Lower lobe of right lung (tissue), 2 donors: Measurements from ENCODE around the gene FAM107B. TPM values are rescaled to one million over a fixed set of nuclear protein-coding genes. Genes with fewer than 3 reads are reported as not detected.
"Not testable (repeated sequence)": the region's sequence is repeated elsewhere in the genome, so short reads cannot be mapped to it uniquely, and the experiment has no call there.

Experiments used
- ATAC-seq, 2 donors: fragments of 200-7000 bp; cut with Tn5 transposase; one replicate each; pipeline ENCODE4 v1.9.1; 2020 to 2022; ENCODE audit warnings: mild to moderate bottlenecking in 2 of 2, moderate library complexity in 2 of 2
- DNase-seq: peaks from one replicate; pipeline ENCODE4 v3.0.0-alpha.2; 2020
- H3K27ac ChIP-seq: fragments of 200-600 bp; one replicate; pipeline ENCODE4 v1.8.0; 2022
- H3K27me3 ChIP-seq: fragments of 200-600 bp; one replicate; pipeline ENCODE4 v1.8.0; 2022; ENCODE audit warnings: low read depth
- H3K36me3 ChIP-seq: fragments of 200-600 bp; one replicate; pipeline ENCODE4 v1.8.0; 2022; ENCODE audit warnings: mild to moderate bottlenecking
- H3K4me1 ChIP-seq: fragments of 200-600 bp; one replicate; pipeline ENCODE4 v1.8.0; 2022
- H3K4me3 ChIP-seq: fragments of 200-600 bp; one replicate; pipeline ENCODE4 v1.8.0; 2022; ENCODE audit warnings: mild to moderate bottlenecking
- H3K9me3 ChIP-seq: fragments of 200-600 bp; one replicate; pipeline ENCODE4 v1.8.0; 2022
- intact Hi-C: fragments of 100-400 bp; cut with DNase I; formaldehyde crosslinking; loops from one replicate; pipeline ENCODE4 v1.11.0; 2022
- total RNA-seq: library from RNA; stranded (reverse); fragmentation: NEBNext Ultra II Directional; extraction: Animal tissue kit (Norgen Biotek cat#: 25700); gene quantifications from one replicate; pipeline ENCODE4 v1.2.1, GENCODE V29; 2021
- TF ChIP-seq, protein P1 (sequence below): fragments of 200-600 bp; IDR thresholded peaks from one replicate; pipeline ENCODE4 v1.8.0; 2022; ENCODE audit warnings: antibody characterized with exemption, mild to moderate bottlenecking
- donor health status: DM: no; HTN: yes; CAD: no; lungs with severe emphysema.

The FAM107B gene
- total RNA-seq, 1 donor from 2014 or later: 75.4 TPM

DNA sequence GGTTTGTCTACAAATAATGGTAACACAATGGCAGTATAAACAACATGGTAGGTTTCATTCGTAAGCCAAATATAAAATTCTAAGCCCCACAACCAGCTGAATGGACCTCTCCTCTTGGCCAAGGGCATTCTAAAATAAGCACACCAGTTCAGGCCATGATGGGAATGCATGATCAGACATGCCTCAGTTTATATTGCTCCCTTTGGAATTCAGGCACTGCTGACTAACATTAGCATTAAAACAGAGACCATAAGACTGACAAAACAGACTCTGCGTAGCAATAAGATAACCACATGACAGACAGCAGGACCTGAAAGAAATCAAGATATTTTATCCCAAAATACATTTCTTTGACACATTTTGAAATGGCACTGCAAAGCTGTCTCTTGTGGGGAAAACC is 125.8 kb downstream of the FAM107B start:
- Histone ChIP-seq H3K4me1 (peaks cover 24% of the 10 kb centered on the region), H3K27ac (peak overlapping the region; percentile 70), H3K27me3 (no peaks in the 10 kb centered on the region), H3K9me3 (no peaks in the 10 kb centered on the region), H3K4me3 (no peak overlapping the region), H3K36me3 (no peaks in the 10 kb centered on the region)
- intact Hi-C loops: no loop called here
- ATAC-seq: no peak
- no peak for DNase-seq
- TF ChIP-seq, protein P1, sequence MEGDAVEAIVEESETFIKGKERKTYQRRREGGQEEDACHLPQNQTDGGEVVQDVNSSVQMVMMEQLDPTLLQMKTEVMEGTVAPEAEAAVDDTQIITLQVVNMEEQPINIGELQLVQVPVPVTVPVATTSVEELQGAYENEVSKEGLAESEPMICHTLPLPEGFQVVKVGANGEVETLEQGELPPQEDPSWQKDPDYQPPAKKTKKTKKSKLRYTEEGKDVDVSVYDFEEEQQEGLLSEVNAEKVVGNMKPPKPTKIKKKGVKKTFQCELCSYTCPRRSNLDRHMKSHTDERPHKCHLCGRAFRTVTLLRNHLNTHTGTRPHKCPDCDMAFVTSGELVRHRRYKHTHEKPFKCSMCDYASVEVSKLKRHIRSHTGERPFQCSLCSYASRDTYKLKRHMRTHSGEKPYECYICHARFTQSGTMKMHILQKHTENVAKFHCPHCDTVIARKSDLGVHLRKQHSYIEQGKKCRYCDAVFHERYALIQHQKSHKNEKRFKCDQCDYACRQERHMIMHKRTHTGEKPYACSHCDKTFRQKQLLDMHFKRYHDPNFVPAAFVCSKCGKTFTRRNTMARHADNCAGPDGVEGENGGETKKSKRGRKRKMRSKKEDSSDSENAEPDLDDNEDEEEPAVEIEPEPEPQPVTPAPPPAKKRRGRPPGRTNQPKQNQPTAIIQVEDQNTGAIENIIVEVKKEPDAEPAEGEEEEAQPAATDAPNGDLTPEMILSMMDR: no peak

DNA sequence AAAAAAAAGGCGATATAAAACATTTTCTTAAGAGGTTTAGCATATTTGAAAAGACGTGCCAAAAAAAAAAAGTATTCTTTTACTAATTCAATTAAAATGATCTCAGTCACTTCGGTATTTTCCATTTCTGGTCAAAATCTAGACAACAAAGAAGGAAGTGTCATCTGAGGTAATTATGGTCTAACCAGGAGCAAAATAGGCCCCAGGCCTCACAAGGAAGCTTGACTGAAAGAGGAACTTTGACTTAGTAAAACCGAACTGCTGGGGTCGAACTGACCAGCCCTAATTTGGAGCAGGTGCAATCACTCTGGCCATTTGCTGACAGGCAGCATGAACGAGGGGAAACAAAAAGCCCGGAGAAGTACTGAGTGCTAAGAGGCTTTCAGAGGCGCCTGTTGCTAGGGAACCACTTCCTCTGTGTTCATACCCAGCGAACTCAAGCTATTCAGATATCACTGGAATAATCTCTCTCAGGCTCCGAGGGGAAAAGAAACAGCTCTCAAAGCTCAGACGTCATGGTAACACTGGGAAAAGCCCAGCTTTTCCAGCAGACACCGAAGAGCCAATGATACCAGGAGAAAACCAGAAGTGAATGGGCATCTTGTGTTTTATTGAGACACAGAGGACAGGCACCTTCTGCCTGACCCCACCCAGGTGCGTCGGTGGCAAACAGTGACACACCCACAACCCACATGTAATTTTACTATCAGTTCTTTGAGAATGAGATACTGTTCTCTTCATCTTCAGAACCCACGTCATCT is 126.5 kb downstream of the FAM107B start:
- peaks cover 17% of the 10 kb centered on the region for H3K4me1 ChIP-seq
- peak; percentile 96 to 98 for ATAC-seq
- H3K9me3 ChIP-seq: no peaks in the 10 kb centered on the region
- no peaks in the 10 kb centered on the region for H3K27me3 ChIP-seq
- peak overlapping the region; percentile 70 for H3K27ac ChIP-seq
- TF ChIP-seq, protein P1: no peak
- H3K36me3 ChIP-seq: no peaks in the 10 kb centered on the region
- H3K4me3 ChIP-seq: no peak overlapping the region
- peak; percentile 66 for DNase-seq
- intact Hi-C loops: no loop called here

DNA sequence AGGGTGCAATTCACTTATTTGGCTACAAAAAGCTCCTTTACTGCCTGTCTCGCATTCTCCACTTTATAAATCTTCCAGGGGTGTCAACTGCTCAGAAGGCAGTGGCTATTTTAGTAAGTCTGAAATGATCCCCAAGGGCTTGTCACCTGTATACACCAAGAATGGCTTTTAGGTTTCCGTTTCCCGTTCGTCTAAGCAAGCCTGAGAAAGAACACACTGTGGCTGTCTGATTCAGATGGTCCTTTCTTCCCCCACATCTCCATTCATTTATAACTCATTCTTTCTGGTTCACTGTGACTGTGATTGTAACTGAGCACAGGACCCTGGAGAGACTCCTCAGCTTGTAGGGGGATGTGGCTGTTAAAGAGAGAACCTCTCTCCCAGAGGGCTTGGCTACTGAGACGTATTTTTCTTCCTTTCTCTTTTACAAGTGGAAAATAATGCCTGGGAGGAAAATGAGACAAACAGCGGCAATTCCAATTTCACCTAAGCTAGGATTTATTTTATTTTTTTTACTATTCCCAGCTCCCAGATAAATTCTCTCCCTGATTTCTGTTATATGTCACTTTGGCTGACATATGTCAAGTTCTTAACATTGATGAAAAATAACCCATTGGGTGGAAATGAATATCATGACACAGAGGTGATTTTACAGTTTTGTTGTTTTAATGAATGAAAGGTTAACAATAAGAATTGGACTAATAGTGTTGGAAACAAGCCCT is 129.3 kb downstream of the FAM107B start:
- no peak overlapping the region for H3K4me3 ChIP-seq
- no peaks in the 10 kb centered on the region for H3K27me3 ChIP-seq
- H3K4me1 ChIP-seq: peaks cover 12% of the 10 kb centered on the region
- H3K9me3 ChIP-seq: no peaks in the 10 kb centered on the region
- ATAC-seq (no peak), DNase-seq (no peak)
- no peak overlapping the region for H3K27ac ChIP-seq
- TF ChIP-seq, protein P1: no peak
- intact Hi-C loops: no loop called here
- H3K36me3 ChIP-seq: no peaks in the 10 kb centered on the region

DNA sequence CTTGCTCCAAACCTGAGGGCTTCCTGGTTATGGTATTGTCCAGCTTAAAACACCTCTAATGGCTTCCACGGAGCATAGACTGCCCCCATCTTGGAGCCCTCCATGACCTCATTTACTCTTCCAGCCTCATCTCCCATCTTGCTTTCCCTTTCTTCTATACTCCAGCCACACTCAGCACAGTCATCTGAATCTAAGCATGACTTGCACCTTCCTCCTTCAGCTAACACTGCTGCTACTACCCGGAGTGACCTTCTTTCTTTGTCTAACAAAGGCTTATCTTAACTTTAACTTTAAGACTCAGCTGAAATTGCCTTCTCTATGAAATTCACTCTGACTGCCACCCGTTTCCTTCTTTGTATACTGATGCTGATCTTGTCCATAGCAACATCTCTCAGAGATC is 135.1 kb downstream of the FAM107B start:
- Histone ChIP-seq H3K4me1 (peaks cover 6% of the 10 kb centered on the region), H3K4me3 (no peak overlapping the region), H3K27ac (no peak overlapping the region), H3K9me3 (no peaks in the 10 kb centered on the region), H3K27me3 (no peaks in the 10 kb centered on the region), H3K36me3 (no peaks in the 10 kb centered on the region)
- TF ChIP-seq, protein P1: no peak
- intact Hi-C loops: no loop called here
- ATAC-seq (no peak), DNase-seq (no peak)

DNA sequence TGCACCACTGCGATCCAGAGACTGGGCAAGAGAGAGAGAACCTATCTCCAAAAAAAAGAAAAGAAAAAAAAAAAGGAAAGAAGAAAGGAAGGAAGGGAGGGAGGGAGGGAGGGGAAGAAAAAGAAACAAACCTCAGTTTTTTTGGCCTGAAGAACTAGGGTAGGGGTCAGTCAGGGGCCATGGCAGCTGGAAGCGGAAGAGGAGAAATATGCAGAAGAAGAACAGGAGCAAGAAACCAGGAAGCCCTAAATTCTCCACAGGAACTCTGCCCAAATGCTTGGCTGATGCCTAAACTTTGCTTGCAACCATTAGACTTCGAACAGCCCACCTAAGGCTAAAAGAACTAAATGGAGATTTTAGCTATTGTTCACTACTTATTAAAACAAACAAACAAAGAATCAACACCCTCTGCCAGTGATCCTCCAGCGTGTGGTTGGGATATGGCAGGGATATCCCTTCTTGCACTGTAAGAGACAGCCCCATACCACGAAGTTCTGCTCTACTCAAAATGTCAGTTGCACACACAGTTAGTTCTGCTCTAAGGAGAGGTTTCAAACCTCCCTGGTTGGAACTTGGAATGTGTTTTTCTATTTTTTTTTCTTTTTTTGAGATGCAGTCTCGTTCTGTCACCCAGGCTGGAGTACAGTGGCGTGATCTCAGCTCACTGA is 139.5 kb downstream of the FAM107B start:
- peak in 1 of 2 donors; percentile 39 for ATAC-seq
- Histone ChIP-seq H3K27me3 (no peaks in the 10 kb centered on the region), H3K36me3 (no peaks in the 10 kb centered on the region), H3K4me1 (peaks cover 6% of the 10 kb centered on the region), H3K4me3 (no peak overlapping the region), H3K27ac (no peak overlapping the region), H3K9me3 (no peaks in the 10 kb centered on the region)
- intact Hi-C loops: no loop called here
- no peak for DNase-seq
- TF ChIP-seq, protein P1: no peak

DNA sequence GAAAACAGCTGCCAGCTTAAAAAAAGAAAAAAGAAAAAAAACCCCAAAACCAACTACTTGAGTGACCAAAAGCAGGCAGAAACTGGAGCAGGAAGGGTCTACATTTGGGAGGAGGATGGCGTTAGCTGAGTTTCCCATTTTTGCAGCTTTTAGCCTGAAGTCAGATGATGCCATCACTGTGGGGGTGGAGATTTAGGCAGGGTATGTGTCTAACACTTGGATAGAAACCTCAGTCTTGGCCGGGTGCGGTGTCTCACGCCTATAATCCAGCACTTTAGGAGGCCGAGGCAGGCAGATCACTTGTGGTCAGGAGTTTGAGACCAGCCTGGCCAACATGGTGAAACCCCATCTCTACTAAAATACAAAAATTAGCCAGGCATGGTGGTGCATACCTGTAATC is 140.1 kb downstream of the FAM107B start:
- ATAC-seq: peak in 1 of 2 donors; percentile 57
- DNase-seq, intact Hi-C loops: not testable (repeated sequence)

More for the DNA sequence above, 140.1 kb downstream of the FAM107B start:
- H3K27ac ChIP-seq, H3K36me3 ChIP-seq, H3K9me3 ChIP-seq, H3K4me3 ChIP-seq, H3K27me3 ChIP-seq, H3K4me1 ChIP-seq: not testable (repeated sequence)
